ENCODE measurements around the gene C1QTNF1. TPM values are rescaled to one million over a fixed set of nuclear protein-coding genes. Genes with fewer than 3 reads are reported as not detected.

The C1QTNF1 gene
- total RNA-seq, 4 donors from 2014 or later, result 6.3 to 20.6 (median 14.3) TPM

- no peaks in the 10 kb centered on the region for H3K36me3 ChIP-seq
- DNase-seq, result peak in 1 of 3 donors; percentile 48
- no peak overlapping the region for H3K4me3 ChIP-seq
- H3K27me3 ChIP-seq, result no peaks in the 10 kb centered on the region
- no peak overlapping the region for H3K27ac ChIP-seq
- H3K4me1 ChIP-seq, result peaks cover 0 to 5% (median 0%) of the 10 kb centered on the region in 4 donors
- no peak for TF ChIP-seq POLR2A (IDR thresholded peaks at IDR 0.05)
- no peak for TF ChIP-seq CTCF (IDR thresholded peaks at IDR 0.05)
- peaks cover 0 to 3% (median 0%) of the 10 kb centered on the region in 4 donors for H3K9me3 ChIP-seq
Observed at GRCh38 chr17:79049821-79050220, 25.9 kb downstream of the C1QTNF1 start.

- H3K36me3 ChIP-seq, result no peaks in the 10 kb centered on the region
- peak in 1 of 3 donors; percentile 16 for DNase-seq
- H3K27me3 ChIP-seq, result no peaks in the 10 kb centered on the region
- H3K9me3 ChIP-seq, result peaks cover 0 to 3% (median 0%) of the 10 kb centered on the region in 4 donors
- H3K4me1 ChIP-seq, result peaks cover 0 to 5% (median 0%) of the 10 kb centered on the region in 4 donors
- TF ChIP-seq POLR2A (IDR thresholded peaks at IDR 0.05), result no peak
- no peak for TF ChIP-seq CTCF (IDR thresholded peaks at IDR 0.05)
- no peak overlapping the region for H3K27ac ChIP-seq
- H3K4me3 ChIP-seq, result no peak overlapping the region
Observed at GRCh38 chr17:79050551-79050950, 26.6 kb downstream of the C1QTNF1 start.

GRCh38 chr17:79051306-79051705 lies 27.3 kb downstream of the C1QTNF1 start:
- H3K4me3 ChIP-seq, result no peak overlapping the region
- no peaks in the 10 kb centered on the region for H3K36me3 ChIP-seq
- H3K27ac ChIP-seq, result no peak overlapping the region
- H3K9me3 ChIP-seq, result peaks cover 0 to 3% (median 0%) of the 10 kb centered on the region in 4 donors
- no peak for DNase-seq
- TF ChIP-seq CTCF (IDR thresholded peaks at IDR 0.05) (no peak), POLR2A (IDR thresholded peaks at IDR 0.05) (no peak)
- H3K4me1 ChIP-seq, result peaks cover 0 to 5% (median 0%) of the 10 kb centered on the region in 4 donors
- H3K27me3 ChIP-seq, result no peaks in the 10 kb centered on the region

- no peak overlapping the region for H3K4me3 ChIP-seq
- H3K36me3 ChIP-seq, result no peaks in the 10 kb centered on the region
Observed at GRCh38 chr17:79052131-79052530, 28.2 kb downstream of the C1QTNF1 start.

GRCh38 chr17:79053251-79053925 lies 29.4 kb downstream of the C1QTNF1 start:
- Histone ChIP-seq H3K36me3 (no peaks in the 10 kb centered on the region), H3K9me3 (peaks cover 0 to 3% (median 0%) of the 10 kb centered on the region in 4 donors), H3K27me3 (no peaks in the 10 kb centered on the region), H3K4me3 (no peak overlapping the region), H3K27ac (no peak overlapping the region), H3K4me1 (no peaks in the 10 kb centered on the region)
- peak in 1 of 3 donors; percentile 12 for DNase-seq
- TF ChIP-seq CTCF (IDR thresholded peaks at IDR 0.05) (no peak), POLR2A (IDR thresholded peaks at IDR 0.05) (no peak)

More at GRCh38 chr17:79052131-79052530, 28.2 kb downstream of the C1QTNF1 start:
- no peak overlapping the region for H3K27ac ChIP-seq
- H3K27me3 ChIP-seq, result no peaks in the 10 kb centered on the region
- peaks cover 0 to 3% (median 0%) of the 10 kb centered on the region in 4 donors for H3K9me3 ChIP-seq
- TF ChIP-seq POLR2A (IDR thresholded peaks at IDR 0.05), result no peak
- TF ChIP-seq CTCF (IDR thresholded peaks at IDR 0.05), result no peak
- peaks cover 0 to 5% (median 0%) of the 10 kb centered on the region in 4 donors for H3K4me1 ChIP-seq
- no peak for DNase-seq

Data from Peyer's patch (tissue), 4 donors.